HFF-Myc (cell line): ENCODE data around the gene TSC22D3.

Experiments used
- DNase-seq: peaks from one replicate; pipeline ENCODE4 v3.0.0-alpha.2; 2011; ENCODE audit warnings: low read depth; ENCODE audit errors: extremely low read depth
- H3K4me3 ChIP-seq: replicated peaks from 2 replicates; pipeline ENCODE4 v1.5.1; 2011; ENCODE audit warnings: low read depth, mild to moderate bottlenecking, control low read depth, low read length
- TF ChIP-seq, protein P1 (sequence below): IDR thresholded peaks from 2 replicates; pipeline ENCODE4 v1.5.1; 2012; ENCODE audit warnings: mild to moderate bottlenecking, low read depth, low read length, control low read depth; ENCODE audit errors: missing control alignments

The TSC22D3 gene

DNA sequence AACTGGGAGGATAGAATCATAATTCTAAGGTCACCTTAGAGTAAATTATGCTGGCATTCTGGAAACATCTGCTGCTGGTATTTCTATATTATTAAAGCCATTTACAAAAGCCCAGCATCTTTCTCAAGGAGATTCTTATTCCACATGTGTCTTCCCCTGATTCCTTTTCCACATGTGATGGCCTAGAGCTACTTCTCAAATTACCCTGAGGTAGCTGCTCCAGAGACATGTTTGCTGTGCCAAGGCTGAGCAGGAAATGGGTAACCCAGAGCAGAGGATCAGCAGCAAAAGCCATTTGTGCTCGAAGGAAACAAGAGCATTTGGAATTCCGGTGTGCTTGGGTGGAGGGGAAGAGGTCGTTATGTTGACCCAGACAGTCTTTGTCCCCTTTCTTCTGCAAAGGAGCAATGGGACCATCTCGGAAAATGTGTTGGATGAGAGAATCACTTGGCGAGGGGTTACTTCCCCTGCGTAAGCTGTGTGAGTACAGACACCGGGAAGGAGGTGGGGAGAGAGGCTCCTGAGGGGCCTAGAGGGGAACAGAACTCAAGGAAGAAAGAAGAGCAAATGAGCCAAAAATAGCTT is 24.6 kb downstream of the TSC22D3 start:
- TF ChIP-seq, protein P1, sequence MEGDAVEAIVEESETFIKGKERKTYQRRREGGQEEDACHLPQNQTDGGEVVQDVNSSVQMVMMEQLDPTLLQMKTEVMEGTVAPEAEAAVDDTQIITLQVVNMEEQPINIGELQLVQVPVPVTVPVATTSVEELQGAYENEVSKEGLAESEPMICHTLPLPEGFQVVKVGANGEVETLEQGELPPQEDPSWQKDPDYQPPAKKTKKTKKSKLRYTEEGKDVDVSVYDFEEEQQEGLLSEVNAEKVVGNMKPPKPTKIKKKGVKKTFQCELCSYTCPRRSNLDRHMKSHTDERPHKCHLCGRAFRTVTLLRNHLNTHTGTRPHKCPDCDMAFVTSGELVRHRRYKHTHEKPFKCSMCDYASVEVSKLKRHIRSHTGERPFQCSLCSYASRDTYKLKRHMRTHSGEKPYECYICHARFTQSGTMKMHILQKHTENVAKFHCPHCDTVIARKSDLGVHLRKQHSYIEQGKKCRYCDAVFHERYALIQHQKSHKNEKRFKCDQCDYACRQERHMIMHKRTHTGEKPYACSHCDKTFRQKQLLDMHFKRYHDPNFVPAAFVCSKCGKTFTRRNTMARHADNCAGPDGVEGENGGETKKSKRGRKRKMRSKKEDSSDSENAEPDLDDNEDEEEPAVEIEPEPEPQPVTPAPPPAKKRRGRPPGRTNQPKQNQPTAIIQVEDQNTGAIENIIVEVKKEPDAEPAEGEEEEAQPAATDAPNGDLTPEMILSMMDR, result no peak
- H3K4me3 ChIP-seq, result no peak overlapping the region
- DNase-seq, result no peak

DNA sequence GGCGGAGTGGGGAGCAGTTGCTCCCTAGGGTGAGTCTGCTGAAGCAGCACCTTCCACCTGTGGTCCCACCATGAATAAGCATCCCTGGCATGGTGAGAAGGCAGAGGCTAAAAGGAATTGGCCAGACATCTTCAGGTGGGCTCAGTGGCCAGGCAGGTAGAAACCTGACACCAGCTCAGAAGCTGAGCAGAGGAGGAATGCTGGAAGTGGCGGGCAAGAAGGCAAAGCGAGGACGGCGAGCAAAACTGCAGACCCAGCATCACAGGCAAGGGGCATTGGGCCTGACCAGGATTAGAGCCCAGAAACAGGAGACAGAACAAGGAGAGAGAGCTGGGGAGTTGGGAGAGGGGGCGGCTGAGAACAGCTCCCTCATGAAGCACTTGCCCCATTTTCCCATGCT is 25.3 kb downstream of the TSC22D3 start:
- no peak for DNase-seq
- TF ChIP-seq, protein P1, result no peak
- H3K4me3 ChIP-seq, result no peak overlapping the region

DNA sequence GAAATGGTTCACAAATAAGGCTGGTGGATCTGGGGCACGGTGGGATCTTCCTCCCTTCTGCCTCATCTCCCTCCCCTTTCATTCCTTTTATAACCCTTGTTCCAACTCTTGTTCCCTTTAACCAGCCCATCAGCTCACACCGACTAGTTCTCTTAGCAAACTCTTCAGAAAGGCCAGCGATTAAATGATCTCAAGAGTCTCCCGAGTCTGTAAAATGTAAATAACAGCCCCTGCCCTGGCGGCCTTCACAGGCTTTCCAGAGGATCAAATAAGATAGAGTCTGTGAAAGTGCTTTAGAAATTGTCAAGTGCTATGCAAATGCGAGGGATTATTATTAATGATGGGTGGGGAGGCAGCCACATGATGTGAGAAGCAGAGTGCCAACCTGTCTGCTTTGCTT is 27.1 kb downstream of the TSC22D3 start:
- TF ChIP-seq, protein P1, result no peak
- no peak for DNase-seq
- H3K4me3 ChIP-seq, result no peak overlapping the region

DNA sequence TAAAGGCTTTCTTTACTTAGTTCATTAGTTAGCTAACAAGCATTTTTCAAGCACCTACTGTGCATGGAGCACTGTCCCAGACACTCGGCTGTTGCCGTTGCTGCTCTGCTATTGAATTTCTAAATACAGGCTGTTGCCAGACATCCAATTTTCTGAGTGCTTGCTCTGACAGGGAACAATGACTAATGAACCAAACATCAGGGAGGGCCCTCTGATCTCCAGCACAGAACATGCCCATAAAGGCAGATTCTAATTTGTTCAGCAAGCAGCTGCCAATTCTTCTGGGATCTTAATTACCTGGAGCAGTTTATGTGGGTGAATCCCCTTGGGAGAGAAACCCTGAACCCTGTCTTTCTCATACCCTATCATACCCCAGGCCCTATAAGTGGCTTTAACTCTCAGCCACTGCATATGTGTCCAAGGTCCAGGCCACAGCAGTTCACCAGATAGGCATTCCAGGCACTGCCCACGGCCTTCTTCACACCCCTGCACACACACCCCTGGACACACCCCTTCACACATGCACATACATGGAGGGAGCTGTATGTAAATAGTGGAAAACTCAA is 27.9 kb downstream of the TSC22D3 start:
- DNase-seq, result no peak
- TF ChIP-seq, protein P1, result no peak
- H3K4me3 ChIP-seq, result no peak overlapping the region

DNA sequence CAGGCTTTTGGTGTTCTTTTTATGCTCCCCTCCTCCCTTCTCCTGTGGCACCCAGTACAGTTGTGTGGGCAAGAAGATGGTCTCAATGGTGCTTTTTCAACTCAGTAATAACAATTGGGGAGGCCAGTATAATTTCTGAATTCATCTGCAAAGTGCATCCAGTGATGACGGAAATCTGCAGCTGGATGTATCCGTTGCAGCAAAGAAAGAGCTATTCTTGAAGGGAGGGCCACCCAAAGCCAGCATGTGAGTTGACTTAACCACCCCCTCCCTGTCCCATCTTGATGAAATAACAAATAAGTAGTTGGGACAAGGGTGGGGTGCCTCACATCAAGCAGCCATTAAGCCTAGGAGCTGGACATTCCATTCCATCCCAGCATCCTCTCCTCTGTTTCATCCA is 30.7 kb downstream of the TSC22D3 start:
- no peak overlapping the region for H3K4me3 ChIP-seq
- TF ChIP-seq, protein P1, result no peak
- DNase-seq, result no peak

DNA sequence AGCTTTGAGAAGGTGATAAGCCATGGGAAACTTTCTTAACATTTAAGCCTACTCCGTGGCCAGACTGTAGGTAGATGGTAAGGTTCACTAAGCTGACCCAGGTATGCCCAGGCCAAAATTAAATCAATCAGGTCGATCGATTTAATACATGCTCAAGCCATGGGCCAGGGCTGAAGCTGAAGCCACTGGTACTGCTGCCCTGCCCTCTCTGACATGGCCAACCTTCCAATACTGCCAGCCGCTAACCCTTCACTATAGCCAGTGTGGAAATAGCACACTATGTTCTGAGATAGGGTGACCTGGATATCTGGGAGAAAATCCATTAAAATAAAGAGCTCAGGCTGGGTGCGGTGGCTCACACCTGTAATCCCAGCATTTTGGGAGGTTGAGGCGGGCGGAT is 31.6 kb downstream of the TSC22D3 start:
- H3K4me3 ChIP-seq, result no peak overlapping the region
- TF ChIP-seq, protein P1, result no peak
- DNase-seq, result no peak
